CD4-positive, alpha-beta T cell treated with Interleukin-10 for 1 hour (primary cell): ENCODE data around the gene MAFF.
A peak's percentile ranks its signal among the peaks of the same experiment; 100 is the strongest.

Experiments used
- DNase-seq: peaks from one replicate; pipeline ENCODE4 v3.0.0-alpha.2; 2020

MAFF gene

GRCh38 chr22:38205261-38206128, 3.7 kb downstream of the MAFF start:
- no peak for DNase-seq

- DNase-seq: no peak
Observed at GRCh38 chr22:38207898-38208432, 6.2 kb downstream of the MAFF start.

GRCh38 chr22:38208551-38208968, 6.8 kb downstream of the MAFF start:
- no peak for DNase-seq

- DNase-seq: no peak
Observed at GRCh38 chr22:38211556-38211955, 9.8 kb downstream of the MAFF start.

- no peak for DNase-seq
Observed at GRCh38 chr22:38212442-38212841, 10.6 kb downstream of the MAFF start.

DNA sequence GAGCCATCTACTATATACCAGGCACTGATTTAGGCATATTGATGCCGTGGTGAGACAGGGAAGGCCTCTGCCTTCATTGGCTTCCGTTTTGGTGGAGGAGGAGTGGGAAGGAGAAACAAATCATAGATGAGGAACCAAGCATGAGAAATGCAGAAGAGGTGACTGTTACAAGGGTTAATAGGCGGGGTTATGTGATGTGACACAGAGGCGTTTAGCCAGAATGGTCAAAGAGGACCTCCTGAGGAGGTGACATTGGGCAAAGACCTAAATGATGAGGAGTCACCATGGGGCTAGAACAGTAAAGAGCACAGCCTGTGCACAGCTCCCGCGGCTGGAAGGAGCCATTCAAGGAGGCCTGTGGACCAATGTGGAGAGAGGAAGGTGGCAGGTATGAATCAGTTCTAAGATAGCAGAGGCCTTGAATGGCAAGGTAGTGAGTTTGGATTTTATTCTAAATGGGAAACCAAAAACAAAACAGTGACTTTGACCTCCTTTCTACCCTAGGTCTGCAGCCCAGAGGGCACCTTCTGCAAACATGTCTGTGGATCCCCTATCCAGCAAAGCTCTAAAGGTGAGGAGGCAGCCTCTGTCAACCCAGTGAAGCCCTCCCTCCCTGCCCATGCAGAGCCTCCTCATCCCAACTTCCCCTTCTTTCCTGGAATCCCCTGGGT, 11.7 kb downstream of the MAFF start:
- no peak for DNase-seq

- DNase-seq: no peak
Observed at GRCh38 chr22:38213990-38214301, 12.2 kb downstream of the MAFF start.

DNA sequence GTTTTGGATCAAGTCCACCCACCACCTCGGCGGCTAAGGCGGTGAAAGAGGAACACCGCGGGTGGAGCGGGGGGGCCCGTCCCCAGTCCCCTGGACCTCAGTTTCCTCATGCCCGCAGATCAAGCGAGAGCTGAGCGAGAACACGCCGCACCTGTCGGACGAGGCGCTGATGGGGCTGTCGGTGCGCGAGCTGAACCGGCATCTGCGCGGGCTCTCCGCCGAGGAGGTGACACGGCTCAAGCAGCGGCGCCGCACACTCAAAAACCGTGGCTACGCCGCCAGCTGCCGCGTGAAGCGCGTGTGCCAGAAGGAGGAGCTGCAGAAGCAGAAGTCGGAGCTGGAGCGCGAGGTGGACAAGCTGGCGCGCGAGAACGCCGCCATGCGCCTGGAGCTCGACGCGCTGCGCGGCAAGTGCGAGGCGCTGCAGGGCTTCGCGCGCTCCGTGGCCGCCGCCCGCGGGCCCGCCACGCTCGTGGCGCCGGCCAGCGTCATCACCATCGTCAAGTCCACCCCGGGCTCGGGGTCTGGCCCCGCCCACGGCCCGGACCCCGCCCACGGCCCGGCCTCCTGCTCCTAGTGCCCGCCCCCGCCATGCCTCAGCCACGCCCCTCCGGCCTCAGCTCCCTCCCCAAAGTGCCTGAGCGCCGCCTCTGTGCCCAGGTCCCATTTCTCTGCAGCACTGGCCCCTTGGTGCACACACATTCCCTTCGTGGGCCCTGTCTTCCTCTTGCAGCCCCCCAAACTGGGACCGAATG, 12.7 kb downstream of the MAFF start:
- DNase-seq: peak; percentile 89

- DNase-seq: no peak
Observed at GRCh38 chr22:38215156-38216038, 13.6 kb downstream of the MAFF start.

GRCh38 chr22:38218661-38219622, 17.1 kb downstream of the MAFF start:
- peak; percentile 74 for DNase-seq

GRCh38 chr22:38219632-38220031, 17.8 kb downstream of the MAFF start:
- no peak for DNase-seq

GRCh38 chr22:38220163-38220562, 18.4 kb downstream of the MAFF start:
- DNase-seq: no peak

DNA sequence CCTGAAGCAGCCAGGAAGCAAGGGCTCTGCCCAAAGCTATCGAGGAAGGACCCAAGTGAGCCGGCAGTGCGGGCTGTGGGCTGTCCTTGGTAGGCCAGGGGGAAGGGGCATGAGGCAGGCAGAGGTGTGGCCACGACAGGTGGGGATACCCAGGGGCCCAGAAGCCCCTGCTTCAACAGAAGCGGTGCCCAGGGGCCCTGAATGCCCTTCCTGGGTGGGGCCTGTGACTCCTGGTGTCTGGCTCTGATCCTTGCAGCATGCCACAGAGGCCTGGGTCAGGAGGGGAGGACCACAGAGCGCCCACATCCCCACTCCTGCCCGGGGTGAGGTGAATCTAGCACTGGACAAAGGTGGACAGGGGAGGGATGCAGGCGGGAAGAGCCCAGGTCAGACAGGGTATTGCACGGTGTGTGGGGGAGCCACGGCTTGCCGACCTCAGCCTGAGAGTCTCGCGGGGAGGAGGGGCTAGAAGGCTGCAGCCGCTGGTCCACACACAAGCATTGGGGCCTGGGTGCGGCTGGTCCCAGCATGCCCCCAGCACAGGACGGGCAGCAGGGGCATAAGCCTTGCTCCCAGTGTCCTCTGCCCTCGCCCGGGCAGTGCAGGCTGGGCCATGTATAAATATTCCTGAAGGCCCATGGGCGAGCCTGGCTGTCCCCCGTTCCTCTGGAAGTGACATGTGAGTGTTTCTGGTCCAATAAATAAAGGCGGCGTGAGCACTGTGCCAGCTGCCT, 19.0 kb downstream of the MAFF start:
- no peak for DNase-seq

- DNase-seq: no peak
Observed at GRCh38 chr22:38221407-38221806, 19.6 kb downstream of the MAFF start.

DNA sequence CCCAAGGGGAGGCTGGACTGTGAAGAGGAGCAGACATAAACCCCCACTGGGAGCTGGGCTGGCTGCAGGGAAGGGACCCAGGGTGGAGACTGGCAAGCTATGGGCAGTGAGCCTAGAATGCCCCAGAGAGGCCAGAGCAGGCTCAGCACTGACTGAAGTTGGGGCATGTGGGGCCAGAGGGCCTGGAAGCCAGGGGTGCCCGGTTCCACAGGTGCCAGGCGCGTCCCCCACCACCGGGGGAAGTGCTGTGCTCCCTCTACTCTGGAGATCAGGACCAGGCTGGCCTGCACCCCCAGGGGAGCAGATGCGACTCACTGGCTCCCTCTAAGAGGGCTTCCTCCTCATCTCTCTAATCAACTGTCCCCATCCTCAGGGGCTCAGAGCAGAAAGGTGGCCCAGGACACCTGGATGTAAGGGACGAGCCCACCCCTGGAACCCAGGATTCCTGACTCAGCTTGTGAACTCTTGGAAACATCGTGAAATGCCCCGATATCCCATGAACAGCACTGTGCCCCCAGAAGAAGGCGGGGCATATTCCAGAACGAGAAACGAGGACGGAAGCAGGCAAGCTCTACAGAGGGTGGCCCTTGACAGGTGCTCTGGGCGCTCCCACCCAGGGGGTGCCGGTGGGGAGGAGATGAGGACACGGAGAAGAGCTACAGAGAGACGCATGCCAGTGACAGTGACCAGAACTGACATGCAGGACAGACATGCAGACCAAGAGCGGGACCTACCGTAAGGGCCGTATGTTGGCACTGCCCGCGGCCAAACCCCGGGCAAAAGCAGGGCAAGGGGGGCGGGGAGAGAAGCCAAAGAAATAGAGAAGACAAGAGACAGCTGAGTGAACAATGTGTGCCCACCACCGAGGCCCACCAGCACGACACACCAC, 20.4 kb downstream of the MAFF start:
- DNase-seq: no peak

DNA sequence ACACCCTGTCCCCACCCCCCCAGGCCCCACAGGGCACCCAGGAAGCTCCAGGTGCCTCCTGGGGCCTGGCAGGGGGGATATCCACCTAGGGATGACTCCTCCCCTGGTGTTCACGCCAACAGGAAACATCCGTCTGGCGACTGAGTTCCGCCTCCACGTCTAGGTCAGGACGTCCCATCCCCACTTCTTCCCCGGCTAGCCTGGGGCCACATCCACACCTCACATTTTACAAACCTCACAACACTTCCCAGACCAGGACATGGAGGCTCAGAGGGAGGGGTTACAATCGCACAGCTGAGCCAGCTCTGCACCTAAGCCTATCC, 21.0 kb downstream of the MAFF start:
- DNase-seq: no peak

DNA sequence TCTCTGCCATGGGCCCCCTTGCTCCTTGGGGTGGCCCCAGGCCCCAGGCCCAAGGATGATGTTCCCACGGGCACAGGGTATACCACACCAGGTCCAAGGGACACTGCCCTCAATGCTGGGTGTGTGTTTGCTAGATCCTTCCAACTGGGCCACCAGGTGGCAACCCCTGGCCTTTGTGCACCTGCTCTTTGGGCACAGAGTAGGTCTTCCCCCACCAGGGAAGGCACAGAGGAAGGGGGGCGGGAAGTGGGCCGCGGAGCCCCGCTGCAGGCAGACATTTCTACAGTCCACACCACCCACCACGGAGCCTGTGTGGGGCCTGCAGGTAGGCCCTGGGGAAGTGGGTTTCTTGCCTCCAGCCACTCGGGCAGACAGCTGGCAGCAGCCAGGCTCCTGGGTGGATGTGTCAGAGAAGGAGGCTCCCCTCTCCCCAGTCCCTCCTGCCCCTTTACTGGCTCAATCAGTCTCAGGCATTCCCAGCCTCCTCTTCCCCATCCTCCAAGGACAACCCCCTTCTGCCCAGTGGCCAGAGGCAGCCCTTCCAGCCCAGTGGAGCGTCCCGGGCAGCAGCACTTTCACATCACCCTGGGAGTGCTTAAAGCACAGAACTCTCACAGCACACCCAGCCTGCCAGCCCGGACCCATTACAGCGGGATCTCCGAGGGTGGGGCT, 21.6 kb downstream of the MAFF start:
- DNase-seq: no peak

GRCh38 chr22:38226853-38227649, 25.3 kb downstream of the MAFF start:
- no peak for DNase-seq
